Muscle layer of colon (tissue), 2 donors: ENCODE data around the gene CADPS2.
A peak's percentile ranks its signal among the peaks of the same experiment; 100 is the strongest.

Experiments used
- H3K27ac ChIP-seq: one replicate; pipeline ENCODE4 v1.7.0; 2013; ENCODE audit warnings: low read depth, mild to moderate bottlenecking, low read length, moderate library complexity
- H3K27me3 ChIP-seq, 2 donors: one replicate each; pipeline ENCODE4 v1.7.0; 2013; ENCODE audit warnings: low read length in 2 of 2, mild to moderate bottlenecking in 2 of 2; ENCODE audit not compliant: insufficient read depth in 2 of 2, control insufficient read depth in 1 of 2
- H3K36me3 ChIP-seq: one replicate; pipeline ENCODE4 v1.7.0; 2013; ENCODE audit warnings: mild to moderate bottlenecking, low read length; ENCODE audit not compliant: insufficient read depth
- H3K4me1 ChIP-seq: one replicate; pipeline ENCODE4 v1.7.0; 2013; ENCODE audit warnings: mild to moderate bottlenecking, low read length; ENCODE audit not compliant: insufficient read depth
- H3K4me3 ChIP-seq, 2 donors: one replicate each; pipeline ENCODE4 v1.7.0; 2013; ENCODE audit warnings: low read length in 2 of 2, low read depth in 1 of 2, mild to moderate bottlenecking in 1 of 2, moderate library complexity in 1 of 2
- H3K9ac ChIP-seq: one replicate; pipeline ENCODE4 v1.7.0; 2013; ENCODE audit warnings: low read length
- H3K9me3 ChIP-seq: one replicate; pipeline ENCODE4 v1.7.0; 2013; ENCODE audit warnings: mild to moderate bottlenecking, low read length
- donor health status: abdominal sarcoma.
- donor health status: Adenocarcinoma of cecum.

CADPS2 gene

DNA sequence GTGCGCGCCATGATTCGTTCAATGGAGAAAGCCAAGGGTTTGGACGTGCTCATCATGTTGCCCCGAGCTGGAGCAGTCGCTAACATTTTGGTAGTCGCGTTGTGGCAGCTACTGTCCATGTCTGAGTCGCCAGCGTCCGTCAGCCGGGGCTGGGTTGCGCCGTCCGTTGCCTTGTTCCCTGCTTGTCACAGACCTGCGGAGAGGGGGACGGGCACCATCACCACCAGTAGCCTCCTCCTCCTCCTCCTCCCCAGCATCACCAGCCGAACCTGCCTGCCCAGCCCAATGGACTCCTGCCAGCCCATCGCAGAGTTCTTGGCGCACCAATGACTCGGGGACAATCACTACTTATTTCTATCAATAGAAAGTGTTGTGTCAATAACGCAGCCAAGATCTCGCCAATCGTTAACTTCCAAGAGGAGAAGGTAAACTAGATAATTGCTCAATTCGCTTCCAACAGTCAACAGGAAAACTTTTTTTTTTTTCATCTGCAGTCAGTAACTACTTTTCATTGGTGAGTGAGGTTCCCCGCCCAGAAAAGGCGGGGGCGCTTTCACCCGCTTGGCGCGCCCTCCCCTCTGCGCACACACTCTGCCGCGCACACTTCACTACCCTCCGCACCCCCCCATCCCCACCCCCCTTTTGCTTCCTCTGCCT is 581.8 kb downstream of the CADPS2 start, which contains the start of gene FEZF1:
FEZF1 (minus strand) TSS at position 432 of the 657 bp plus-strand sequence; CDS start at position 119, 313 bp downstream.
- Histone ChIP-seq H3K9me3 (no peaks in the 10 kb centered on the region), H3K4me3 (peak within 1 kb of the TSS in 1 of 2 donors; percentile 14), H3K27ac (no peak within 1 kb of the TSS), H3K9ac (no peak within 1 kb of the TSS), H3K36me3 (no peaks in the 10 kb centered on the region), H3K4me1 (peaks cover 20% of the 10 kb centered on the region), H3K27me3 (peaks cover 95 to 100% of the 10 kb centered on the region in 2 donors)

DNA sequence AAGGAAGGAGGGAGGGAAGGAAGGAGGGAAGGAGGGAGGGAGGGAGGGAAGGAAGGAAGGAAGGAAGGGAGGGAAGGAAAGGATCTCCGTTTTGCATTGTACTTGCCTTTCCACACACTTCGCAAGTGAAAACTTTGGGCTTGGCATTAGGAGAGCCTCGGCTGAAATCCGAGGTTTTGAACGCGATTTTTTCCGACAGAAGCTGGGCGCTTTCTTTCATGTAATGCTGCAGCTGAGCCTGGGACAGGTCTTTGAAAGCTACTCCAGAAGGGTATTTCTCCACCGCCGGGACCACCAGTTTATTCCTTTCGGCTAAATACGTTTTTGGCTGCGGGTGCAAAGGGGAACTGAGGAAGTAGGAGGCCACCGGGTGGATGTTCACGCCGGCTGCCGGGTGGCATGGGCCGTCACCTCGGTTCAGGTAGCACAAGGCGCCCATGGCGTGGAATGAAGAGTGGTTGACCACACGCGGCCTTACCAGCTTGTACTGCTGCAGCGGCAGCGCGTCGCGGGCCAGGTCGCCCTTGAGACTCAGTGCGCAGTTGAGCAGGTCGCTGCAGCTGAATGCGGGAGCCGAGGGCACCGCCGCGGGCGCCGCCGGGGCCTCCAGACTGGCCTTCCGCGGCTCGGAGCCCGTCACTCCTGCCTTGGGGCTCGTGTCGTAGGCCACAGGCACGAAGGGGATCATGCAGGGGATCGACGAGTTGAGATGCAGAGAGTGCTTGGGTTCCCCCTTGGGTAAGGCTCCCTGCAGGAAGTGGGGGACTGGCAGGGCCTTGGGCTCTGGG is 582.5 kb downstream of the CADPS2 start:
- no peak overlapping the region for H3K4me3 ChIP-seq
- H3K4me1 ChIP-seq, result peaks cover 22% of the 10 kb centered on the region
- no peak overlapping the region for H3K9ac ChIP-seq
- H3K27ac ChIP-seq, result no peak overlapping the region
- no peaks in the 10 kb centered on the region for H3K36me3 ChIP-seq
- H3K27me3 ChIP-seq, result peaks cover 93 to 100% of the 10 kb centered on the region in 2 donors
- no peaks in the 10 kb centered on the region for H3K9me3 ChIP-seq

DNA sequence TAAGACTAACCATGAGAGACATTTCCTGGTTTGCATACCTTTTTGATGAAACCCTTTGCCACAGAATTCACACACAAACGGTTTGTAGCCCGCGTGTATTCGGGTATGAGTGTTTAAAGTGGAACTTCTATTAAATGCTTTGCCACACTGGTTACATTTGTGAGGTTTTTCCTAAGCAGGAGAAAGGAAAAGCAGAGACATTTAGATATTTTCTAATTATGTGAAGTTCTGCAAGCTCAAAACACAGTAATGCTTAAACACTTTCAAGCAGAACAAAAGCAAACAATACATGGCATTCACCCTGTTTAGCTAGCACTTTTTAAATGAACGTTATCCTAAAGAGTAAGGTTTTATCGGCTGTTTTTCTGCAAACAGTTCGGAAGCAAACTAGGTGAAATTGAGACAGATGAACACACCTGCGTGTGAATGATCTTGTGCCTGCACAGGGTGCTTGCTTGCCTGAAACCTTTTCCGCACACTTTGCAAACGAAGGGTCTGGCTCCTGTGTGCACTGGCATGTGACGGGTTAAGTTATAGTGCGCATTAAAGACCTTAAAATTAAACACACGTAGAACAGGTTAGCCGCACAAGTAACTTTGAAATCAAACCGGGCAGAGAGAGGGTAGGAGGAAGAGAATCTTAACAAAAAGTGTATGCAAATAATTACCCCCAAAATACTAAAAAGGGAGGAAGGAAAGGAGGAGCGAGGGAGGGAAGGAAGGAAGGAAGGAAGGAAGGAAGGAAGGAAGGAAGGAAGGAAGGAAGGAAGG is 583.3 kb downstream of the CADPS2 start:
- H3K36me3 ChIP-seq, result no peaks in the 10 kb centered on the region
- H3K4me3 ChIP-seq, result no peak overlapping the region
- peaks cover 89 to 93% of the 10 kb centered on the region in 2 donors for H3K27me3 ChIP-seq
- no peak overlapping the region for H3K27ac ChIP-seq
- H3K4me1 ChIP-seq, result peaks cover 22% of the 10 kb centered on the region
- no peaks in the 10 kb centered on the region for H3K9me3 ChIP-seq
- H3K9ac ChIP-seq, result no peak overlapping the region

DNA sequence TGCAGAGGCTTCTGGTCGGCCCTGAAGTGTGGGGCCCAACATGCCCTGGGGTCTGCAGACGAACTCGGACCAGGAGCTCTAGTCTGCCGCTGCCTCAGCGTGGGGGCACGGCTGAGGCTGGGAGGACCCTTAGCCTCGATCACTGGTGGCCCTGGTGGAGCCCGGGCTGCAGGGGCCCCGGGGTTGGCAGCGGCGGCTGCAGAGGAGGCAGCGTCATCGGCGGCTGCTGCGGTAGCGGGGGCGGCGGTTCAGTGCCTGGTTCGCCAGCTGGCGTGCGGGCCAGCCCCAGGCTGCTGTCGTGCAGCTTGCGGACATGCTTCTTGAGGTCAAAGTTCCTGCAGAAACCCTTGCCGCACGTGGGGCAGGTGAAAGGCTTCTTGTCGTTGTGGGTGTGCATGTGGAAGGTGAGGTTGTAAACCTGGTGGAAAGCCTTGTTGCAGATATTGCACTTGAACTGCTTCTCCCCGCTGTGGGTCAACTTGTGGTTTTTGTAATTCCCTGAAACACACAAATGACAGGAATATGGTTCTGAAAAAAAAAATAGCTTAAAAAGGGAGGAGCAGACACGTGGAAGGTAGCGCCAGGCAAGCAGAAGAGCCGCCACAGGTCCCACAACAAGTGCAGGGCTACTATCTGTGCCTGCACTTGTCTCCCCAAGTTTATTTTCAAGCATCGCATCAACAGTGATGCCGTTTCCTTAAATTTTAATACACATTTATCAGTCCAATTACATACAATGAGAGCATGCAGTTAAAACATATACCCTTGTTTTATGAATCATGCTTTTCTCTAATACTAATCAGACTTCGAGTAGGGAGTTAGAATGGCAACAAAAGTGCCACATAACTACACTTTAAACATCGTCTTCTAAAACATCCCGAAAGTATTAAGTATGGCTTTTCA is 584.2 kb downstream of the CADPS2 start:
- Histone ChIP-seq H3K9me3 (no peaks in the 10 kb centered on the region), H3K27me3 (peaks cover 82 to 85% of the 10 kb centered on the region in 2 donors)

DNA sequence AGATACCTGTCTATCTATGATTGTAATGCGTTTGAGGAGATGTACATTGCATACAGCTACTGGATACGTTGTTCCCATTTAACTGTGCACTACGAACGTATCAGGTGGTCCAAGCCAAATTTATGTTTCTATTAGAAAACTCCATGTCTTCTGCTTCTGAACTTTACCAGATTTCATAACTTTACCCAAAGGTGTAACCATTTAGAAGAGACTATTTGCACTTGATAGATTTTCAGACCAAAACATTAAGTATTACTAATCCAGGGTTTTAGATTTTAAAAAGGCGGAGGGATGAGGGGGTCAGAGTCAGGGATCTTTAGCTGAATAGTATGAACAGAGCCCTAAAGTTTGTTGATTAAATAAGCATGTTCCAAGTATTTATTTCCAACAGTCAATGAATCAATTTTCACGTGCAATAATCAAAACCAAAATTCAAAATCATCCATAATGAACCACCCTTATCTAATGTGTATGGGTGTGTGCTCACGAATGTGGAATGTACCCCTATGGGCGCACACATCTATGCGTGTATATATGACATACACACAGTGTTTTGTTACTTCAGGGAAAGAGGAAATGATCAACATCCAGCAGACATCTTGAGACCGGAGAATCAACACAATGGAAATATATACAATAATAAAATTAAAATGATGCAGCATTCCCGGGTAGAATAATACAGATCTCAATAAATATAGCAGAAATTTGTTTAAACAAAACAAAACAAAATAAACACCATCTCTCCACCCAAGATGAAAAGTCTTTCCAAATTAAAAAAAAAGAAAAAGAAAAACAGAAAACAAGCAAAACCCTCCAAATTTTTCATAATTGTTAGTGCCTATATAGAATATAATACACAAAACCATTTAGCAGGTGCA is 585.1 kb downstream of the CADPS2 start:
- H3K27ac ChIP-seq, result no peak overlapping the region
- peak overlapping the region in 1 of 2 donors; percentile 5 for H3K4me3 ChIP-seq
- no peaks in the 10 kb centered on the region for H3K36me3 ChIP-seq
- H3K9ac ChIP-seq, result no peak overlapping the region
- peaks cover 22% of the 10 kb centered on the region for H3K4me1 ChIP-seq
- no peaks in the 10 kb centered on the region for H3K9me3 ChIP-seq
- H3K27me3 ChIP-seq, result peaks cover 73 to 76% of the 10 kb centered on the region in 2 donors

More for the DNA sequence above, 584.2 kb downstream of the CADPS2 start:
- H3K4me3 ChIP-seq, result no peak overlapping the region
- no peaks in the 10 kb centered on the region for H3K36me3 ChIP-seq
- H3K27ac ChIP-seq, result no peak overlapping the region
- peaks cover 22% of the 10 kb centered on the region for H3K4me1 ChIP-seq
- no peak overlapping the region for H3K9ac ChIP-seq

DNA sequence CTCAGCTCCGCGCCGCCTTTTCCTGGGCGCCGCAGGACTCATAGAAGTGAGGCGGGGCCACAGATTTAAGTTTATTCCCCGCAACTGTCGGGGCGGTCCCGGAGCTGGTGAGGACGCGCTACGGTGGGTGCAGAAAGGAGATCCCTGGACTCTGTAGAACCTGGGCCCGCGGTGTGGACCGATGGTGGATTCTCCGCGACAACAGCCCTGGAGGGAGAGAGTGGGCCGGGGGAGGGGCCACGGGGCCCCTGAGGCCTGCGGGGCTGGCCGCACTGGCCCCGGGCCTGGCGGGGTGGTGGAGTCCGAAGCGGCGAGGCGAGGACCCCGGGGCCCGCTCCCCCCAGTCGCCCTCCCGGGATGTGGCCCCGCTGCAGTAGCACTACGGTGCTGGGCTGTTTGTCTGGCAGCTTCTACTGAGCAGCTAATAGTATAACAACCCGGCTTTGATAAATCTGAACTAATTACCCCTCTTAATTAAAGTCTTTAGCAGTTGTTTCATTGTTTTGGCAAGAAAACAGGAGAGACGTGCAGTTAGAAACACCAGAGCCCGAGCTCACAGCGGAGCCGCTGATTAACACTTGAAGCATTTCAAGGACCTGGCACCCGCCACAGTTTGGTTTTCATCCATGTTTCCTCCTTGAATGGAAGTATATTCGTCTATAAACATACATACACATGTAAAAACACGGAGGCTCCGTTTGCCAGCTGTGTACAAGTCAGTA is 585.9 kb downstream of the CADPS2 start:
- Histone ChIP-seq H3K27me3 (peaks cover 66 to 67% of the 10 kb centered on the region in 2 donors), H3K9me3 (no peaks in the 10 kb centered on the region), H3K27ac (no peak overlapping the region), H3K4me3 (peak overlapping the region in 1 of 2 donors; percentile 5), H3K4me1 (peaks cover 19% of the 10 kb centered on the region), H3K36me3 (no peaks in the 10 kb centered on the region), H3K9ac (no peak overlapping the region)

DNA sequence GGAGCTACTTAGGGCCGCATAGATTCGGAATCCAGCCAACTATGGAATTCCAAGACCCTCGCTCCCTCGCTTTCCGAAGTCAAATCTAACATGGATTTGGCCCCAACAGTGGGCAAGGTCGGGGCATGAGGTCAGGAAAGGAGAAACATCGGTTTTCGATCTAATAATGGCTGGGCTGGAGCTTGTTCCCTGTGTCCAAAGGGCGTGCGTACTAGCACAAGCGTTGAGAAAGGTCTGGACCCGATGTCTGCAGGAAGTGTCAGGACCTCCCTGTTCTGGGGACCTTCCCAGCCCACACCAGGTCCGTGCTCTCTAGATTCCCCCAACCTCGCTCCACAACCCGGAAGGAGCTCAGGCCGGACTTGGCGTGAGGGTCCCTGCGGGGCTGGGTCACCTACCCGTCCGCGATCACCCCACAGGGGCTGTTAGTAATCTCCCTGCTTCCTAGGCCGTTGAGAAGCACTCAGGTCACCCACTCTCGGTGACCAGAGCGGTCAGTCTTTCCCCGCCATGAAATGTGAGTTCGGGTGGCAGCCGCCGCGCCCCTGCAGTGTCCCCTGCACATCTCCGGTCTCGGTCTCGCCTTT is 586.5 kb downstream of the CADPS2 start:
- Histone ChIP-seq H3K27me3 (peaks cover 60 to 61% of the 10 kb centered on the region in 2 donors), H3K4me3 (peak overlapping the region in 1 of 2 donors; percentile 5), H3K36me3 (no peaks in the 10 kb centered on the region), H3K9me3 (no peaks in the 10 kb centered on the region), H3K27ac (no peak overlapping the region), H3K4me1 (peaks cover 16% of the 10 kb centered on the region), H3K9ac (no peak overlapping the region)

DNA sequence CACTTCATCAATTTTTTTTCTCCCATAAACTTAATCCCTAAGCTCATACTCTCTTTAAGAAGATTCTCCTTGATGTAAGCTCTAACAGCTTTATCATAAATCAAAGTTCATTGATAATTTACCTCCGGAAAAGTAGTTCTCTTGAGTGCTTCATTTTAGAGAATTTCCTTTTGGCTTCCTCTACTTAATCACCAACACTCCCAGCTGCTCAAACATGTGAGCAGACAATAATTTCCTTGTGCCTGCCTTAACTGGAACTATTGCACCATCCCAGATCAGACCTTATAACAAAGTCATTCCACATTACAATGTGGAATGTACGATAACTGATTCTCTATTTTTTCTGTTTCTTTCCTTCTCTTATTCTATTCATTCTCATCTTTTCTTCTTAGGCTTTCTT is 587.6 kb downstream of the CADPS2 start:
- Histone ChIP-seq H3K4me1 (peaks cover 16% of the 10 kb centered on the region), H3K4me3 (no peak overlapping the region), H3K36me3 (no peaks in the 10 kb centered on the region), H3K27me3 (peaks cover 49 to 50% of the 10 kb centered on the region in 2 donors), H3K9ac (no peak overlapping the region), H3K27ac (no peak overlapping the region), H3K9me3 (no peaks in the 10 kb centered on the region)

DNA sequence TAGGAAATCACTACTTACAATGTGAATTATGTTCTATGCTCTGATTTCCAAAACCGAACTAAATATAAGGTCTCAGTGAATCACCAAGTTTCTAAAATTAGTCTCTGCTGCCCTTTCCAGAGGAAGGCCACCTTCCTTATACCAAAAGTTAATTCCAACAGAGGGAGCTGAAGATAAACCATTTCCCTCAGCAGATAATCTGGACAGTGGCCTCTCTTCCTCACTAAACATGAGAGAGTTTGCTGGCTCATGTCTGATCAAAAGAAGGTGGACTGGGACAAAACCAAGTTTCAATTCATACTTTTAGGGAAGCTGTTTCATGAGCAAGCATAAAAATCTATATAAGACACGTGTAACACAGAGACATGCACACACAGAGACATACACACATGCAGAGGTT is 588.1 kb downstream of the CADPS2 start:
- Histone ChIP-seq H3K4me1 (peaks cover 16% of the 10 kb centered on the region), H3K9me3 (no peaks in the 10 kb centered on the region), H3K4me3 (no peak overlapping the region), H3K27me3 (peaks cover 45% of the 10 kb centered on the region in 2 donors), H3K36me3 (no peaks in the 10 kb centered on the region), H3K9ac (no peak overlapping the region), H3K27ac (no peak overlapping the region)
